GM11168 (cell line): ENCODE measurements around the gene SLC16A4.

Experiments
- in situ Hi-C: fragments of 300-500 bp; cut with MboI; formaldehyde crosslinking; loops from one replicate; pipeline ENCODE4 v1.12.0; 2022; ENCODE audit warnings: low sequenced_read_pairs; ENCODE audit not compliant: unreplicated experiment

Gene SLC16A4

DNA sequence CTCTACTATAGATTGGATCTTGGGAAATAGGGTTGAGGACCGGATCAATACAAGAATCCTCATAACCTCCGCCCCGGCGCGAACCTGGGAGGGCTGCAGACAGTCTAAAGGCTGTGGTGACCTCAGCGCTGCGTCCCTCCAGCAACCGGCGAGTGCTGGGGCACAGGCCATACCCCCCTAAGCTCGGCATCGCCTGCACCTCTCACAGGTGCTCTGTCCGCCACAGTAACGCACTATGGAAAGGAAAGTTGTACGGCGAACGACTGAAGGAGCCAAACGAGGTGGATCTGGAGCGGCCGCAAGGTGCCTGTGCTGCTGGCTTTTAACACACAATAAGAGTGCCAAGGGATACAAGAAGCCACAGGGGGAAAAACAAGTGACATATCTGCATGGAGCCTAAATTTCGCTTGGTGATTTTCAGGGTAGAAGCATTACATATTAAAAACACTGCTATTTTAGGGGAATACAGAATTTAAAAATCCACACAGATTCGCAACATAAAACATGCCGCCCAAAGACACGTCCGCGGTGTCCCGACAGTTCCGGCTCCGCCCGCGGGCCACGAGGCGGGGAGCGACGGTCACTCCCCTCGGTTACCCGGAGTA lies 53.0 kb downstream of the SLC16A4 start:
- in situ Hi-C loops, result no loop called here

DNA sequence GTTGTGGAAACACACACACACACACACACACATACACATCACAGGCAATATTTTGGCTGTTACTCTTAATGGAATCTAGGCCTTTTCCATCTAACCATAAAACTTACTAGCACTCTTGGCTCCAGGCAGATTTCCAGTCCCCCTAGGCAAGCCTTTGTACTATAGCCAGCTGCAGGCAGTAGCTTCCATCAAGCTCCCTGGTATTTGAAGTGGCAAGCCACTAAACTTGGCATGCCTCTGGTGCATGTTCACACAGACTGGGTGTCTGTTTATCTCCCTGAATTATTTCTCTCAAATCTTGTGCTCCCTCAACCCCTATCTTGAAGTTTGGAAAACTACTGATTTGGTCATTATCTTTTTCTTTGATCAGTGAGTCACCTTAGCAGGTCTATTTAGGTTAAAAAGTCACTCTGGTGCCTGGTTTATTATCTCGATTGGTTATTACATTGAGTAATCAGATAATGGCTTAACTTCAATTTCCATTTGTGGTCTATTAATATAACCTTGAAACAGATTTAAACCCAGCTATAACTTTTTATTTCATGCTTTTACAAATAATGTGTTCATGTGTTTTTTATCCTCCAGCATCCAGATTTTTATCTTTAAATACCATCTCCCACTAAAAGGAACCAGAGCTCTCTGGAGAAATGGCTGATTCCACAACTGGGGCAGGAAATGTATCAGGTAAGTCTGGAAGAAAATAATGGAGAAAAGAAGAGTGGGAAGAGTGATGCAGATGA lies 54.4 kb downstream of the SLC16A4 start:
- in situ Hi-C loops, result no loop called here

DNA sequence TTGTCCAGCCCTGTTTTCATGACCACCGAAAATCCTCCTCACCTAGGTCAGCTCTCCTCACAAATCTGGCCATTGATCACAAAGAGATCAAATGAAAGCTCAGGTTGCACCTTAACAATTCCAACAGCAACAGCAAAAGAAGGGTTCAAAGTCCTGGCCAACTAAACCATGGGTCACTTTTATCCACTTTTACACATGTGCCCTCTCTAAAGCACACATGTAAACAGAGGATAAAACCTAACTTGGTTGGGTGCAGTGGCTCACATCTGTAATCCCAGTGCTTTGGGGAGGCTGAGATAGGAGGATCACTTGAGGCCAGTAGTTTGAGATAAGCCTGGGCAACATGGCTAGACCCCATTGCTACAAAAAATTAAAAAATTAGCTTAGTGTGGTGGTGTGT lies 55.6 kb downstream of the SLC16A4 start:
- in situ Hi-C loops, result no loop called here

- in situ Hi-C loops, result no loop called here
Observed at GRCh38 chr1:110328700-110329099, 62.1 kb downstream of the SLC16A4 start.

DNA sequence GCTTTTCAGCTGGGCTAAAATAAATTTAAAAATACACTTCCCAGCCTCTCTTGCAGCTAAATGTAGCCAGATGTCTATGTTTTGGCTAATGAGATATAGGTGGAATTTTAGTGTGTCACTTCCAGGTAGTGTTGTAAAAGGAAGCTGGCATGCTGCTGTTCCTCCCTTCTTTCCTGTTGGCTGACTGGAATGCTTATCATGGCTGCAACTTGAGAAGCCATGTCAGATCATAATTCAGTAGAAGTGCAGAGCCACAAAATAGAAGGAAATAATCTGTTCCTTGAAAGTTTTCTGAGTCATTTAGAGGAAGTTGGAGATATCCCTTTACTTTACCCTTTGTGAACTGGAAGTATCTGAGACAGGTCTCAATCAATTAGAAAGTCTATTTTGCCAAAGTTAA lies 62.6 kb downstream of the SLC16A4 start:
- in situ Hi-C loops, result no loop called here

GRCh38 chr1:110326826-110327225 lies 64.0 kb downstream of the SLC16A4 start:
- in situ Hi-C loops, result no loop called here

- in situ Hi-C loops, result no loop called here
Observed at GRCh38 chr1:110324667-110325066, 66.2 kb downstream of the SLC16A4 start.

DNA sequence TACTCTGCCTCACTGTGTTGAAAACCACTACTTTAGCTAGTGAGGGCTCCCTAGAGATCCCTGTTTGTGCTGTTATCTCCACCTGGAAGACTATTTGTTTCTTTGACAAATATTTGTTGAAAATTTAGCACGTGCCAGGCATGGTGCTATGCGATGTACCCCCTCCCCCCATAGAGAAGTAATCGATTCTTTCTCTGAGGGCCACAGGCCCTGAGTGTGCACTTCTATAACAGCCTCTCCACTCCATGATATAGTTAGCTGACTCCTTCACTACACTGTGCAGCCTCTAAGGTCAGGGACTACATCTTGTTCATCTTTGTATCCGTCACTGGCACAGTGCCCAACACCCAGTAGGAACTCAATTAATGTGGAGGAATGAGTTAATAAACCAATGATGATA lies 69.0 kb downstream of the SLC16A4 start:
- in situ Hi-C loops, result no loop called here

DNA sequence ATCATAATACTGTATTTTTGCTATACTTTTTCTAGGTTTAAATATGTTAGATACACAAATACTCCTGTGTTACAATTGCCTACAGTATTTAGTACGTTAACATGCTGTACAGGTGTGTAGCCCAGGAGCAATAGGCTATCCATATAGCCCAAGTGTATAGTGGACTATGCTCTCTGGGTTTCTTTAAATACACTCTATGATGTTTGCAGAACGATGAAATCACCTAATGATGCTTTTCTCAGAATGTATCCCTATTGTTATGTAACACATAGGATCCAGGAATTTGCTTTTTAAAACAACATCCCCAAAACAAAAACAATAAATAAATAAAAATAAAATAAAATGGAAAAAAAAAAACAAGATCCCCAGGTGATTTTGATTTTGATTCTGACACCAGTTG lies 69.8 kb downstream of the SLC16A4 start:
- in situ Hi-C loops, result no loop called here

GRCh38 chr1:110320168-110320518 lies 70.7 kb downstream of the SLC16A4 start:
- in situ Hi-C loops, result no loop called here

DNA sequence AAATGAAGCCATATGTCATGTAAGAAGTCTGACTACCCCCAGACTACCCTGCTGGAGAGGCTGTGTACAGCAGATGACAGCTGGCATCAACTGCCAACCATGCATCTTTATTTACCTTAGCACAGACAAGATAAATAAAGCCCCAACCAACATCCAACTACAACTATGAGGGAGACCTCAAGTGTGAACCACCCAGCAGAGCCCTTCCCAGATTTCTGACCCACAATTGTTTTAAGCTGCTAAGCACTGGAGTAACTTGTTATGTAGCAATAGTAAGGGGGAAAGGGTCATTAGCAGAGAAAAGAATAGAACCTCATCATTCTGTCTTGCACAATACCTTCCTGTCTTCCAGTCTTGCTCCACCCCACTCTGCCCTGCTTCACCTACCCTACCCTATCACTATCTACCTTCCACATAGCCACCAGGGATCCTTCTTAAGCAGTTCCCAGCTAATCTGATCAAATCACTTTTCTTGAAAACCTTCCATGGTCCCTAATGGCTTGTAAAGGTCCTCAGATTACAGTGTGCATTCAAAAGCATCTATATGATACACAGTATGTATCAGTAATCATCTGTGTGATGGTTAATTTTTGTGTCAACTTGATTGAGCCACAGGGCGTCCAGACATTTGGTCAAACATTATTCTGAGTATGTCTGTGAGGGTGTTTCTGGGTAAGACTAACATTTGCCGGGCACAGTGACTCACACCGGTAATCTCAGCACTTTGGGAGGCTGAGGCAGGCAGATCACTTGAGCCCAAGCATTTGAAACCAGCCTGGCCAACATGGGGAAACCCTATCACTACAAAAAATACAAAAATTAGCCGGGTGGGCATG lies 71.3 kb downstream of the SLC16A4 start:
- in situ Hi-C loops, result no loop called here

GRCh38 chr1:110318046-110318445 lies 72.8 kb downstream of the SLC16A4 start:
- in situ Hi-C loops, result no loop called here

DNA sequence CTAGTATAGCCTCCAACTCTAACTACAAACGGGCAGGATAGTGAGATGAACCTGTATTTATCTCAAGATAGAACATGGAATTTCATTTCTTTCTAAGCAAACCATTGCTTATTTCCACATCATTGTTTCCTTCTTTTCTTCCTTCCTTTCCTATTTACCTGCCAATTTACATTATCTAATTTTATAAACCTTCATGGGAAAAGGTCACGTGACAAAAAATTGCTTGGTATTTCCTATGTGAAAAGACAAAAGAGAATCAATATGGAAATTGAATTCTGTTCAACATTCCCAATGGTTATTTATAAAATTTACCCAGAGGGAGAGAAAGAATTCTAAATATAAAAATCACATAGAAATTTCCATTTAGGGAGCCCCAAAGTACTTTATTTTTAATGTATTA lies 74.1 kb downstream of the SLC16A4 start:
- in situ Hi-C loops, result no loop called here
